GM19099 (cell line): Measurements from ENCODE around the gene IGF1R.

Experiments used
- POLR2A ChIP-seq: IDR thresholded peaks from 3 replicates; pipeline ENCODE4 v1.6.1; 2011; ENCODE audit warnings: low read depth; ENCODE audit not compliant: insufficient read length; ENCODE audit errors: extremely low read depth

Gene IGF1R

DNA sequence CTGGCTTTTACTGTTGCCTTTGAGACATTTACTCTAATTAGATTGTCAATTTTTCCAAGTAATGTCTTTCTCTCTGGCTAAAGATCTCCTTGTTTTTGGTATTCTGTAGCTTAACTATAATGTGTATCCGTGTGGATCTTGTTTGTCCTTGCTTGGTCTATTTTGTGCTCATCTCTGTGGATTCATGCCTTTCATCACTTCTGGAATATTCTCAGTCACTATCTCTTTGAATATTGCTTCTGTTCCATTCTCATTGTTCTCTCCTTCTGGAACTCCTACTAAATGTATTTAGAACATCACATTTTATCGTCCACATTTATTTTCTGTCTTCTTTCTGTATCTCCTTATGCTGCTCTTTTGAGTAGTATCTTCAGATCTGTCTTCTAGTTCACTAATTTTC lies 346.6 kb downstream of the IGF1R start:
- no peak for TF ChIP-seq POLR2A

DNA sequence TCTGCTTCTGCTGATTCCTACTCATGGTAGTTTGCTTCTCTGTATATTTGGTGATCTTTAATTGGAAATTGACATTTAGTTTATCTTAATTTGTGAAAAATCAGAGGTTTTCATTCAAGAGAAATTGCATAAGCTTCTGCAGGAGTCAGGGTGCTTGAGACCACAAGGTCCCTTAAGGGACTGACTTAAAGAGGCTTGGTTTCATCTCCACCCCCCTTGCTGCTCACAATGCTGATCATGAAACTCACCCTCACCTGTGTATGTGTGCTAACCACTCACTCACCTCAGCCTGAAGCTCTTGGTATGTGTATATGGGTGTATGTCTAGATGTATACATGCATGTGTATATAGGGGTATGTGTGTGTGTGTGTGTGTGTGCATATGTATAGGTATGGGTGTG lies 347.8 kb downstream of the IGF1R start:
- TF ChIP-seq POLR2A, result no peak

DNA sequence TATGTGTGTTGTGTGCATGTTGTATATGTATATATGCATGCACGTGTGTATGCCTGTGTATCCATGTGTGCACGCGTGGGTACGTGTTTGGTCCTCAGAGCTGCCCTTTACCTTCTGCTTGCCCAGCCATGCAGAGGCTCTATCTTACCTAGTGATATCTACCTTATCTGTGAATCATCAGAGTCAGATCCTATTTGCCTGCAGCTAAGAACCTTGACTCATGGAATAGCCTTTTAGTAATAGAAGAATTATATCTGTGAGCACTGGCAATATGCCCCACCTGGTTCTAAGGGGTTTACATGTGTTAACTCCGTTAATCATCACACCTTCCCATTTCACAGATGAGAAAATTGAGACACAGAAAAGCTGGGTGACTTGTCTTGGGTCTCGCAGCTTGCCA lies 348.3 kb downstream of the IGF1R start:
- no peak for TF ChIP-seq POLR2A

DNA sequence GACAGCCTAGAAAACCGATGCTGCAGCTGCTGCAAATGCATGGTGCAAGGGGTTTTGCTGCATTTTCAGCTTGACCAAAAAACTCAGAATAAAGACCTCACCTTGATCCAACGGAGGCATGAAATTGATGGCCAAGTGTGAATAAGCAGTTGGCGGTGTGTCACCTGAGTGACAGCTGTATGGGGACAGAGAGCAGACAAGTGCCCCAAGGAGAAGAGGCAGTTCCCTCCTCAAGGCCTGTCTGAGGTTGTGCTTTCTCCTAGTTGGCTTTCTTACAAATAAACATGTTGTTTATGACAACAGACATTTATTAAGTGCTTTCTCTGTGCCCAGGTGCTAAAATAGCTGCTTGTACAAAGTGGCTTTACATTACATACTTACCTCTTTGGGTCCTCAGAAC lies 349.0 kb downstream of the IGF1R start:
- no peak for TF ChIP-seq POLR2A

DNA sequence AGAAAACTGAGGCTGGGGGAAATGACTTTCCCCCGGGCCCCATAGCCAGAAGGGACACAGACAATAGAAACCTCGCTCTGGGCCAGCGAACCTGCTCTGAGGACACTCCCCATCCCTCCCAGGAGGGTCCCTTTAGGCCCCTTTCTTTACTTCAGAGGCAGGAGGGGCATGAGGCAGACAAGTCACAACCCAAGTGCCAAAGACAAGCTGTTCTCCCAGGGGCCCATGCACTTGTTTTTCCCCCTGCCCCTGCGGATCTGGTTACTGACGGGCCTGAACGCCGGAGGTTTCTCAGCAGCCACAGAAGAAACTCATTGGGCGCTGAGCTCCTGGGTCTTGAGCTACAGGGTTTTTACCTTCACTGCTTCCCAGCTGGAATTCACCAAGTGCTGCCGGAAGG lies 349.4 kb downstream of the IGF1R start:
- TF ChIP-seq POLR2A, result no peak

DNA sequence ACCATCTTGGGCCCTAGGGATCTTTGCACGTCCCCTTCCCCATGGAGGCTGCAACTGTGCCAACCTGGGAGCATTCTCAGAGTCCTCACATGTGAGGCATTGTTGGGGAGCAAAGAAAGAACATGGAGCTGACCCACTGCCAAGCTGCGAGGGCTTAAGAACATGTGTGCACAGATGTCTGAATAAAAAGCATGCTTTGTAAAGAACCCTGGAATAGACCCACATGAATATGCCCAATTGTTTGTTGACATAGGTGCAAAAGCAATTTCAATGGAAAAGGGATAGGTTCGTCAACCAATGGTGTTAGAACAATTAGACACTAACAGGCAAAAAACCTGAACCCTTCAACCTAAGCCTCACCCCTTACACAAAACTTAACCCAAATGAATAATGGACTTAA lies 349.9 kb downstream of the IGF1R start:
- TF ChIP-seq POLR2A, result no peak

DNA sequence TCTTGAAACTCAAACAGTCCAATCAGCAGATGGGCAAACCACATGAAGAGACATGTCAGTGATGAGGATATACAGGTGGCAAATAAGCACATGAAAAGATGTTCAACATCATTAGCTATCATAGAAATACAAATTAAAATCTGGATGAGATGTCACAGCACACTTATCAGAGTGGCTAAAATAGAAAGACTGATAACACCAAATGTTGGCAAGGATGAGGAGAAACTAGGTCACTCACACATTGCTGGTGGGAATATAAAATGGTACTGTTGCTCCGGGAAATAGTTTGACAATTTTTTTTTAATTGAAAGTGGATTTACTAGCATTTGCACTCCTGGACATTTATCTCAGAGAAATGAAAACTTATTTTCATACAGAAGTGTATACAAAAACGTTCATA lies 350.9 kb downstream of the IGF1R start:
- TF ChIP-seq POLR2A, result no peak

DNA sequence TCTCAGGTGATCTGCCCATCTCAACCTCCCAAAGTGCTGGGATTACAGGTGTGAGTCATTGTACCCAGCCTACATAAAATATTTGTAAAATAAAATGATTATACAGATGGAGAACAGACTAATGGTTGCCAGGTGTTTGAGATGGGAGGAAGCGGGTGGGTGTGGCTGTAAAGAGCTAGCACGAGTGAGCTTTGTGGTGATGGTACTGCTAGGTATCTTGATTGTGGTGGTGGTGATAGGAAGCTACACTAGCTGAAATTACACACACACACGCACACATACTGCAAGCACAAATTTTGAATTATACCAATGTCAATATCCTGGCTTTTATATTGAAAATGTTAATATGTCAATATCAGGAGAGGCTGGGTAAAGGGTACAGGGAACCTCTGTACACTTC lies 353.9 kb downstream of the IGF1R start:
- TF ChIP-seq POLR2A, result no peak

DNA sequence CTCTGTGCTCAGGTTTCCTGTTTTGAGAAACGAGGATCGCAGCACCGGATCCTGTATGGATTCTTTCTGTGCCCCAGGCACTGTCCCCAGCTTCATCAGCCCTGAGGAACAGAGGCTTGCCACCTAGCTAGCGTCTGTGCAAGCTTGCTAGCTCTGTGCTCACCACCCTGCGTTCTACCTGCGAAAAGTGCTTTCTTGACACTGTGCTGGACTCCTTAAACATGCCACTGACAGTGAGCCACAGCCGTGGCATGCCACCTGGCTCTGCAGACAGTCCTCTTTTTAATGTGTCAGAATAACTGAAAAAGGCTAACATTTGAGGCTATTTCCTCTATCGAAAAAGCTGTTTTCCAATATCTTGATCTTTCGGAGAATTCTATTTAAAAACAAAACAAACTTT lies 357.8 kb downstream of the IGF1R start:
- no peak for TF ChIP-seq POLR2A

DNA sequence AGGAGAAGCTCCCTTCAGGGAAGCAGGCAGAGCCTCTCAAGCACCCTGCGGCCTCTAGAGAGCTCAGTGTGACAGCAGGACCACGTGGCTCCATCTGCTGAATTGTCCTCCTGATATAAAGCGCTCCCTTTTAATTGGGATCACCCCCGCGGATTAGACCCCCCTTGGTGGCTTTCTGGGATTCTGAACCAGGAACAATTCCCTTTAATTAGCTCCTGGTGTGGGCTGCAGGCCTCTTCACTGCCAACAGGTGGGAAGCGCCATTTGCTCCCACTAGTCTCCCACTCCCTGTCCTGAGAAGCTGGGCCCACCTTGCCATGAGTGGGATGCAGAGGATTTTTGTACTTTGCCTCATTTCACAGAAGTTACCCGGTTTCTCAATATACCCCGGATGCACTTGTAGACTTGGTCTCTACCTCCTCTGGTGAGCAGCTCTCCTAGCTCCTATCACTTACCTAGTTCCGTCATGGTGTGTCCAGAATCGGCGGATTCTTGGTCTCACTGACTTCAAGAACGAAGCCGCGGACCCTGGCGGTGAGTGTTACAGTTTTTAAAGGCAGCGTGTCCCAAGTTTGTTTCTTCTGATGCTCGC lies 358.7 kb downstream of the IGF1R start:
- no peak for TF ChIP-seq POLR2A

DNA sequence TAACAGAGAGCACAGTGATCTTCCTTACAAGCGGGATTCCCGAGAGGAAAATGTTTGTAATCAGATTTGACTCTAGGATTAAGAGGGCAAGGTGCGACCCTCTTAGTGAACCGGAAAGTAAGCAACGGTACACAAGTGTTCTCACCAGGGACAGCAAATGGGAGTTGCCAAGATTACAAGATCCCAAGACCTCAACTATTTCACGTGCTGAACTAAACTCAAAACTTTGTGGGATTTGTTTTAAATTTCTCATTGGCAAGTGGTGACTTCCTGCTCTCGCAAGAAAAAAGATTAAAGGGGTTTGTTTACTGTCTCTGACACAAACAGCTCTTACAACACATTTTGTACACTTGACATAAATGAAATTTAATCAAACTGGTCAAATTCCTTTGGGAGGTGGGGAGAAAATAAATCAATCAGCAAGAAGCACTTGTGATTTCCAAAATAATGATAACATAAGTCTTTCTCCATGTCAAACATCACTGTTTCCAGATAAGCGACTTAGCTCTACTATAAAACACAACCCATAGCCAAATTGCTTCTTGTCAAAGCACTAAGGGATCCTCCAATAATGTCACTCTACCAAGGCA lies 361.5 kb downstream of the IGF1R start:
- TF ChIP-seq POLR2A, result no peak

DNA sequence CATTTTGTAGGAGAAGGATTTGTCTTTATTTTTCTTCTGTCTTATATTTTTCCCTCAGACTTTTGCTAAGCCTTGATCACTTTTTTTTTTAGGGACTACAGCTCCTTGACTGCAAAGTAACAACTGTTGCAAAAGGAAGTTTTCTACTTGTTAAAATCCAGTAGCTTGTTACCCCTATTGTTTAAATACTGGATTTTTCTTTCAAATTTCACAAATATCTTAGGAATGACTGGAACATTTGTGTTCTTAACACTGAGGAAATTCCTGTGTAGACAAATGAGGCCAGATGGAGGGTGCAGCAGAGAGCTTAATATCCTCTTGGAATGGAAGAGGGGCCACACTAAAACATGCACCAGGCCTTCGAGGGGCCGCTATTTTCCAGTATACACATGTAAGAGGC lies 362.4 kb downstream of the IGF1R start:
- TF ChIP-seq POLR2A, result no peak
